ENCODE measurements around the gene TMEM30B. TPM values are rescaled to one million over a fixed set of nuclear protein-coding genes. Genes with fewer than 3 reads are reported as not detected.

Gene TMEM30B
- total RNA-seq, 1 experiment from 2014 or later, result 0.12 TPM

DNA sequence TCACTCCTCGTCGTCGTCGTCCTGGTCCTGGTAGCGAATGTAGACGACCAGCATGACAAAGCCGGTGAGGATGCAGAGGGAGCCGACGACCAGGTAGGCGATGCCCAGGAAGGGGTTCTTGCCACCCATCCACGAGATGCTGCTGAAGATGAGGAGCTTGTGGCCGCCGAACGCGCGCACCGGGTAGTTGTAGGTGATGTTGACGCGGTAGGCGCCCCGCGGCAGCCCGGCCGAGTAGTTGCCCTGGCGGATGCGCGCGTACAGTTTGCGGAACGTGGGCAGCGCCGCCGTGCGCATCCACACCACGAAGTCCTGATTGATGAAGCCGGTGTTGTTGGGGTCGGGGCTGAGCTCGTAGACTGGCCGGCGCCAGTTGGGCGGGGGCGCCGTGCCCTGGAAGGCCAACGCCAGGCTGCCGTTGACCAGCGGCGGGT is 1.0 kb downstream of the TMEM30B start:
- intact Hi-C loops (cut with micrococcal nuclease), result no loop called here
- Histone ChIP-seq H3K9me3 (ENCODE audit: control insufficient read depth in 1 of 2, insufficient read depth in 1 of 2, low read depth in 1 of 2, low read length in 2 of 2) (no peaks in the 10 kb centered on the region; a peak in 1 of 4 replicates), H3K79me2 (ENCODE audit: insufficient read depth, low read length) (no peaks in the 10 kb centered on the region), H3K9ac (ENCODE audit: low read length) (no peak overlapping the region), H3K27me3 (ENCODE audit: insufficient read depth, low read length) (no peaks in the 10 kb centered on the region), H3K4me3 (replicated peaks in 1 of 2; ENCODE audit: low read depth in 1 of 2, low read length in 2 of 2) (no peak overlapping the region), H3K4me1 (ENCODE audit: control insufficient read depth in 1 of 2, insufficient read depth in 2 of 2, low read length in 2 of 2) (no peaks in the 10 kb centered on the region), H3K9me2 (ENCODE audit: insufficient read depth) (no peaks in the 10 kb centered on the region), H4K20me1 (ENCODE audit: insufficient read depth) (no peaks in the 10 kb centered on the region), H3K36me3 (ENCODE audit: control insufficient read depth in 1 of 2, insufficient read depth in 2 of 2, low read length in 2 of 2) (no peaks in the 10 kb centered on the region), H3K27ac (ENCODE audit: low read depth, low read length) (no peak overlapping the region), H2AFZ (ENCODE audit: low read depth, low read length, poor library complexity, severe bottlenecking) (no peak overlapping the region), H3K4me2 (ENCODE audit: low read length) (no peak overlapping the region)
- ChIA-PET RAD21 (ENCODE audit: low non-redundant PET in 1 of 2, low total read pairs in 2 of 2, uncharacterized antibody in 2 of 2, unreplicated experiment in 2 of 2) (no interaction called here), CTCF (no interaction called here), POLR2A (no interaction called here)
- DNase-seq (ENCODE audit: low read depth, low spot score) (no peak), ATAC-seq (no peak)
- TF ChIP-seq ELF1 (IDR thresholded peaks at IDR 0.05; ENCODE audit: borderline replicate concordance, low read depth) (no peak), ZFX (IDR thresholded peaks at IDR 0.05) (no peak), EZH2phosphoT487 (IDR thresholded peaks at IDR 0.05; ENCODE audit: borderline replicate concordance) (no peak)
- BruUV-seq (replicated peaks), result no TSS peak

DNA sequence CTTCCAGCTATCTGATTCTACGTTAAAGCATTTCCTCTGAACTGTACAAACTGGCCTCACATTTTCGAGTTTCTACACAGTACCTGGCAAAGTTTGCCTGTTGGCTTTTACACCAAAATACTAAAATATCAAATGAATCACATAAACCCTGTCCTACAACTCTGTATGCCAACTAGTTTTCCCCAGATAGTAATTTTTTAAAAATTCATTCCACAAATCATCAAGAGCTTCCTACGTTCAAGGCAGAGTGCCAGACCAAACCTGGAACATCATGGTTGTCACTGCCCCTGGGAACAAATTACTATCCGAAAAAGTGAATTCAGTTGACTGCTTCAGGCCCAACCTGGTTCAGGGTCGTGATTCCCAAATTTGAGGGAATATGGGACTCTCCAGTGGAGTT is 2.1 kb downstream of the TMEM30B start:
- Histone ChIP-seq H3K9ac (ENCODE audit: low read length) (no peak overlapping the region), H4K20me1 (ENCODE audit: insufficient read depth) (no peaks in the 10 kb centered on the region), H3K27me3 (ENCODE audit: insufficient read depth, low read length) (no peaks in the 10 kb centered on the region), H3K9me3 (ENCODE audit: control insufficient read depth in 1 of 2, insufficient read depth in 1 of 2, low read depth in 1 of 2, low read length in 2 of 2) (no peaks in the 10 kb centered on the region; a peak in 1 of 4 replicates), H3K4me1 (ENCODE audit: control insufficient read depth in 1 of 2, insufficient read depth in 2 of 2, low read length in 2 of 2) (no peaks in the 10 kb centered on the region), H3K79me2 (ENCODE audit: insufficient read depth, low read length) (no peaks in the 10 kb centered on the region), H3K36me3 (ENCODE audit: control insufficient read depth in 1 of 2, insufficient read depth in 2 of 2, low read length in 2 of 2) (no peaks in the 10 kb centered on the region), H3K27ac (ENCODE audit: low read depth, low read length) (no peak overlapping the region), H3K4me3 (replicated peaks in 1 of 2; ENCODE audit: low read depth in 1 of 2, low read length in 2 of 2) (no peak overlapping the region), H3K9me2 (ENCODE audit: insufficient read depth) (no peaks in the 10 kb centered on the region), H2AFZ (ENCODE audit: low read depth, low read length, poor library complexity, severe bottlenecking) (no peak overlapping the region), H3K4me2 (ENCODE audit: low read length) (no peak overlapping the region)
- TF ChIP-seq ZNF274 (IDR thresholded peaks at IDR 0.05; ENCODE audit: low read depth, low read length) (no peak), SRF (IDR thresholded peaks at IDR 0.05; ENCODE audit: low read depth) (no peak), EGR1 (IDR thresholded peaks at IDR 0.05; ENCODE audit: low read depth) (no peak), ZFX (IDR thresholded peaks at IDR 0.05) (no peak), YY1 (IDR thresholded peaks at IDR 0.05; ENCODE audit: extremely low read depth, insufficient replicate concordance, low read depth, low read length) (no peak), TCF7L2 (IDR thresholded peaks at IDR 0.05; ENCODE audit: borderline replicate concordance, extremely low read depth, insufficient read depth, insufficient read length) (no peak)
- TF ChIP-seq, protein P1, sequence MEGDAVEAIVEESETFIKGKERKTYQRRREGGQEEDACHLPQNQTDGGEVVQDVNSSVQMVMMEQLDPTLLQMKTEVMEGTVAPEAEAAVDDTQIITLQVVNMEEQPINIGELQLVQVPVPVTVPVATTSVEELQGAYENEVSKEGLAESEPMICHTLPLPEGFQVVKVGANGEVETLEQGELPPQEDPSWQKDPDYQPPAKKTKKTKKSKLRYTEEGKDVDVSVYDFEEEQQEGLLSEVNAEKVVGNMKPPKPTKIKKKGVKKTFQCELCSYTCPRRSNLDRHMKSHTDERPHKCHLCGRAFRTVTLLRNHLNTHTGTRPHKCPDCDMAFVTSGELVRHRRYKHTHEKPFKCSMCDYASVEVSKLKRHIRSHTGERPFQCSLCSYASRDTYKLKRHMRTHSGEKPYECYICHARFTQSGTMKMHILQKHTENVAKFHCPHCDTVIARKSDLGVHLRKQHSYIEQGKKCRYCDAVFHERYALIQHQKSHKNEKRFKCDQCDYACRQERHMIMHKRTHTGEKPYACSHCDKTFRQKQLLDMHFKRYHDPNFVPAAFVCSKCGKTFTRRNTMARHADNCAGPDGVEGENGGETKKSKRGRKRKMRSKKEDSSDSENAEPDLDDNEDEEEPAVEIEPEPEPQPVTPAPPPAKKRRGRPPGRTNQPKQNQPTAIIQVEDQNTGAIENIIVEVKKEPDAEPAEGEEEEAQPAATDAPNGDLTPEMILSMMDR (IDR thresholded peaks at IDR 0.05 in 2 of 3, conservative IDR thresholded peaks at IDR 0.05 in 1 of 3; ENCODE audit: borderline replicate concordance in 1 of 3, insufficient read depth in 1 of 3, low read depth in 2 of 3, low read length in 2 of 3), result no peak
- ChIA-PET RAD21 (ENCODE audit: low non-redundant PET in 1 of 2, low total read pairs in 2 of 2, uncharacterized antibody in 2 of 2, unreplicated experiment in 2 of 2) (no interaction called here), POLR2A (no interaction called here), CTCF (no interaction called here)
- BruUV-seq (replicated peaks), result no TSS peak
- no peak for DNase-seq (ENCODE audit: low read depth, low spot score)
- intact Hi-C loops (cut with micrococcal nuclease), result no loop called here
- no peak for ATAC-seq

All from HCT116 (cell line).